Measurements from ENCODE around the gene CGB7. TPM values are rescaled to one million over a fixed set of nuclear protein-coding genes. Genes with fewer than 3 reads are reported as not detected.

CGB7 gene
- total and polyA plus RNA-seq, 2 donors (not counting 3 experiments of a cell fraction or from before 2014, with no cell fraction given): 0.41 to 0.42 TPM

DNA sequence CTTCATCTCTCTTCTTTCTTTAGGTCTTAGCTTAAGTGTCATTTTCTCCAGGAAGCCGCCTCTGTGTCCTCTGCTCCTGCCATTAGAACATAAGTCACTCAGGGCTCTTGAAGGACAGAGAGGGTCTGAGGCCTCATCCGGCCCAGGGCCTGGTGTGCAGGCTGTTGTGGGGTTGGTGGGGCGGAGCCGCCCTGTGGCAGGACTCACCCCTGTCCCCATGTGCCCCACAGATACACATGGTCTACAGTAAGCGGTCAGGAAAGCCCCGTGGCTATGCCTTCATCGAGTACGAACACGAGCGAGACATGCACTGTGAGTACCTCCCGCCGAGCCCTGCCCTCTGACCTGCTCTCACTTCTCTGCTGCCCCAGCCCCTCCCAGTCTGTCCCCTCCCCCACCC lies 43.6 kb upstream of the CGB7 start:
- H4K20me1 ChIP-seq (replicated peaks; ENCODE audit: control insufficient read depth, extremely low read depth, insufficient read depth, low read length): peaks cover 3% of the 10 kb centered on the region
- no peak overlapping the region for H3K27ac ChIP-seq (ENCODE audit: insufficient read depth, low read depth, low read length)
- dilution Hi-C loops (cut with MboI; ENCODE audit: extremely low pct_ligation_motif_present, low sequenced_read_pairs) (no loop called here), intact Hi-C loops (cut with micrococcal nuclease) (no loop called here)
- no peaks in the 10 kb centered on the region for H3K9me3 ChIP-seq (replicated peaks; ENCODE audit: control insufficient read depth, insufficient read depth, low read length)
- no TSS peak for BruUV-seq (replicated peaks)
- no peaks in the 10 kb centered on the region for H3K4me1 ChIP-seq (ENCODE audit: control insufficient read depth, extremely low read depth, insufficient read depth, low read length)
- CTCF ChIA-PET: interaction anchor here (0.9 to 4.0 kb wide), 2 partner anchors 98 to 107 kb away, joined by 4 to 85 read pairs; no protein-coding TSS in a partner anchor
- TF ChIP-seq, protein P1, sequence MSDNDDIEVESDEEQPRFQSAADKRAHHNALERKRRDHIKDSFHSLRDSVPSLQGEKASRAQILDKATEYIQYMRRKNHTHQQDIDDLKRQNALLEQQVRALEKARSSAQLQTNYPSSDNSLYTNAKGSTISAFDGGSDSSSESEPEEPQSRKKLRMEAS (IDR thresholded peaks at IDR 0.05; ENCODE audit: insufficient read depth, insufficient read length): no peak
- TF ChIP-seq POLR2AphosphoS5 (IDR thresholded peaks at IDR 0.05; ENCODE audit: insufficient read depth, low read depth, low read length) (no peak), POLR2A (IDR thresholded peaks at IDR 0.05; ENCODE audit: low read depth, low read length) (no peak), EZH2 (IDR thresholded peaks at IDR 0.05; ENCODE audit: borderline replicate concordance, low read depth, low read length, severe bottlenecking) (no peak), FOS (IDR thresholded peaks at IDR 0.05; ENCODE audit: borderline replicate concordance, insufficient read depth, low read length) (no peak), GATA2 (IDR thresholded peaks at IDR 0.05; ENCODE audit: insufficient read depth, insufficient read length, low read depth, low read length) (no peak), MYC (IDR thresholded peaks at IDR 0.05; ENCODE audit: low read depth, low read length) (no peak), JUN (IDR thresholded peaks at IDR 0.05; ENCODE audit: borderline replicate concordance, insufficient read depth, insufficient read length, low read depth) (no peak)
- TF ChIP-seq, protein P2, sequence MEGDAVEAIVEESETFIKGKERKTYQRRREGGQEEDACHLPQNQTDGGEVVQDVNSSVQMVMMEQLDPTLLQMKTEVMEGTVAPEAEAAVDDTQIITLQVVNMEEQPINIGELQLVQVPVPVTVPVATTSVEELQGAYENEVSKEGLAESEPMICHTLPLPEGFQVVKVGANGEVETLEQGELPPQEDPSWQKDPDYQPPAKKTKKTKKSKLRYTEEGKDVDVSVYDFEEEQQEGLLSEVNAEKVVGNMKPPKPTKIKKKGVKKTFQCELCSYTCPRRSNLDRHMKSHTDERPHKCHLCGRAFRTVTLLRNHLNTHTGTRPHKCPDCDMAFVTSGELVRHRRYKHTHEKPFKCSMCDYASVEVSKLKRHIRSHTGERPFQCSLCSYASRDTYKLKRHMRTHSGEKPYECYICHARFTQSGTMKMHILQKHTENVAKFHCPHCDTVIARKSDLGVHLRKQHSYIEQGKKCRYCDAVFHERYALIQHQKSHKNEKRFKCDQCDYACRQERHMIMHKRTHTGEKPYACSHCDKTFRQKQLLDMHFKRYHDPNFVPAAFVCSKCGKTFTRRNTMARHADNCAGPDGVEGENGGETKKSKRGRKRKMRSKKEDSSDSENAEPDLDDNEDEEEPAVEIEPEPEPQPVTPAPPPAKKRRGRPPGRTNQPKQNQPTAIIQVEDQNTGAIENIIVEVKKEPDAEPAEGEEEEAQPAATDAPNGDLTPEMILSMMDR (IDR thresholded peaks at IDR 0.05; ENCODE audit: extremely low read depth in 1 of 2, insufficient read depth in 1 of 2, low read depth in 1 of 2, low read length in 2 of 2): no peak
- H3K36me3 ChIP-seq (ENCODE audit: control insufficient read depth in 2 of 2, extremely low read depth in 1 of 2, insufficient read depth in 2 of 2, low read length in 2 of 2): peaks cover 29 to 65% of the 10 kb centered on the region in 2 experiments
- POLR2A ChIA-PET: no interaction called here
- peaks cover 19% of the 10 kb centered on the region for H3K79me2 ChIP-seq (ENCODE audit: control insufficient read depth, insufficient read depth, low read length)
- H3K4me2 ChIP-seq (ENCODE audit: insufficient read depth, low read length): no peak overlapping the region
- DNase-seq (ENCODE audit: low read depth, low spot score) (no peak), FAIRE-seq (no peak)
- H3K9me1 ChIP-seq (replicated peaks; ENCODE audit: control insufficient read depth, extremely low read depth, insufficient read depth, low read length): no peaks in the 10 kb centered on the region
- H3K9ac ChIP-seq (replicated peaks; ENCODE audit: extremely low read depth, insufficient read depth, low read length): no peak overlapping the region
- no peaks in the 10 kb centered on the region for H3K27me3 ChIP-seq (ENCODE audit: control insufficient read depth in 2 of 2, insufficient read depth in 2 of 2, low read length in 2 of 2)
- no peak overlapping the region for H3K4me3 ChIP-seq (replicated peaks in 1 of 3; ENCODE audit: insufficient read depth in 1 of 3, low read depth in 1 of 3, low read length in 3 of 3)
- H2AFZ ChIP-seq (ENCODE audit: low read depth, low read length): no peak overlapping the region

Data from endothelial cell of umbilical vein (primary cell).